HEK293T (cell line): ENCODE data around the gene HNRNPAB.

ENCODE experiments used
- CTCF ChIA-PET: fragments of 350-600 bp; formaldehyde crosslinking; extraction: SDS; loops from one replicate; lab custom pipeline; 2021; ENCODE audit warnings: antibody characterized with exemption, inconsistent platforms; lab: Yijun Ruan, JAX
- POLR2A ChIA-PET: fragments of 350-600 bp; formaldehyde crosslinking; extraction: SDS; loops from one replicate; lab custom pipeline; 2020; ENCODE audit warnings: antibody characterized with exemption, inconsistent platforms; lab: Yijun Ruan, JAX
- DNase-seq: peaks from one replicate; pipeline ENCODE4 v3.0.0; 2012; ENCODE audit warnings: mixed read lengths; ENCODE audit errors: extremely low spot score
- ARNT ChIP-seq: fragments of 450-650 bp; IDR thresholded peaks from 2 replicates; pipeline ENCODE4 v1.6.1; 2017; ENCODE audit warnings: mild to moderate bottlenecking
- BHLHE40 ChIP-seq: fragments of 450-650 bp; IDR thresholded peaks from 2 replicates; pipeline ENCODE4 v1.6.1; 2016; ENCODE audit warnings: mild to moderate bottlenecking, moderate library complexity, borderline replicate concordance
- CTBP1 ChIP-seq: fragments of 450-650 bp; IDR thresholded peaks from 2 replicates; pipeline ENCODE4 v1.6.1; 2016; ENCODE audit warnings: borderline replicate concordance
- ELF4 ChIP-seq: fragments of 450-650 bp; IDR thresholded peaks from 2 replicates; pipeline ENCODE4 v1.6.1; 2017; ENCODE audit warnings: antibody characterized with exemption
- FOXA1 ChIP-seq: fragments of 450-650 bp; IDR thresholded peaks from 2 replicates; pipeline ENCODE4 v1.6.1; 2016; ENCODE audit warnings: mild to moderate bottlenecking
- FOXK2 ChIP-seq: fragments of 450-650 bp; IDR thresholded peaks from 2 replicates; pipeline ENCODE4 v1.6.1; 2016; ENCODE audit warnings: mild to moderate bottlenecking
- FOXM1 ChIP-seq: fragments of 450-650 bp; IDR thresholded peaks from 2 replicates; pipeline ENCODE4 v1.6.1; 2017; ENCODE audit warnings: mild to moderate bottlenecking, borderline replicate concordance
- HDGF ChIP-seq: fragments of 450-650 bp; IDR thresholded peaks from 2 replicates; pipeline ENCODE4 v1.6.1; 2017; ENCODE audit warnings: antibody characterized with exemption, borderline replicate concordance
- L3MBTL2 ChIP-seq: fragments of 450-650 bp; conservative IDR thresholded peaks from 2 replicates; pipeline ENCODE4 v1.6.1; 2016; ENCODE audit warnings: mild to moderate bottlenecking
- LEF1 ChIP-seq: fragments of 450-650 bp; IDR thresholded peaks from 2 replicates; pipeline ENCODE4 v1.6.1; 2017; ENCODE audit warnings: mild to moderate bottlenecking, borderline replicate concordance
- NFRKB ChIP-seq: fragments of 450-650 bp; IDR thresholded peaks from 2 replicates; pipeline ENCODE4 v1.6.1; 2016; ENCODE audit warnings: mild to moderate bottlenecking, moderate library complexity
- PKNOX1 ChIP-seq: fragments of 450-650 bp; IDR thresholded peaks from 2 replicates; pipeline ENCODE4 v1.6.1; 2016
- SP1 ChIP-seq: fragments of 450-650 bp; IDR thresholded peaks from 2 replicates; pipeline ENCODE4 v1.6.1; 2017
- SUZ12 ChIP-seq: fragments of 450-650 bp; IDR thresholded peaks from 2 replicates; pipeline ENCODE4 v1.6.1; 2016; ENCODE audit warnings: mild to moderate bottlenecking
- TARDBP ChIP-seq: fragments of 450-650 bp; IDR thresholded peaks from 2 replicates; pipeline ENCODE4 v1.6.1; 2016
- ZNF384 ChIP-seq: fragments of 450-650 bp; IDR thresholded peaks from 2 replicates; pipeline ENCODE4 v1.6.1; 2016

Gene HNRNPAB

GRCh38 chr5:178218827-178219226, 14.5 kb downstream of the HNRNPAB start:
- DNase-seq: no peak
- TF ChIP-seq SUZ12 (no peak), BHLHE40 (no peak), FOXA1 (no peak), FOXK2 (no peak), LEF1 (no peak), FOXM1 (no peak), TARDBP (no peak), HDGF (no peak), ELF4 (no peak), PKNOX1 (no peak), CTBP1 (no peak)
- ChIA-PET CTCF (no interaction called here), POLR2A (no interaction called here)

GRCh38 chr5:178221282-178221681, 16.9 kb downstream of the HNRNPAB start:
- TF ChIP-seq HDGF: no peak
- TF ChIP-seq L3MBTL2: no peak
- TF ChIP-seq BHLHE40: no peak
- TF ChIP-seq FOXK2: no peak
- no peak for TF ChIP-seq ARNT
- no peak for TF ChIP-seq TARDBP
- no peak for TF ChIP-seq LEF1
- TF ChIP-seq CTBP1: no peak
- TF ChIP-seq NFRKB: no peak
- no peak for TF ChIP-seq SUZ12
- TF ChIP-seq ELF4: no peak
- no peak for TF ChIP-seq FOXM1
- TF ChIP-seq FOXA1: no peak
- no peak for TF ChIP-seq ZNF384
- TF ChIP-seq SP1: no peak
- TF ChIP-seq PKNOX1: no peak
- no peak for DNase-seq
- ChIA-PET CTCF (no interaction called here), POLR2A (interaction anchor here (0.9 to 1.5 kb wide), 3 partner anchors 9 to 11 kb away, joined by 3 to 4 read pairs (median 3); partner anchors contain the start of gene PHYKPL)

GRCh38 chr5:178221853-178222252, 17.5 kb downstream of the HNRNPAB start:
- no peak for TF ChIP-seq ELF4
- no peak for TF ChIP-seq PKNOX1
- TF ChIP-seq CTBP1: no peak
- no peak for TF ChIP-seq LEF1
- TF ChIP-seq ARNT: no peak
- POLR2A ChIA-PET: interaction anchor here (0.9 to 1.5 kb wide), 3 partner anchors 9 to 10 kb away, joined by 3 to 4 read pairs (median 3); partner anchors contain the start of gene PHYKPL
- CTCF ChIA-PET: no interaction called here
- DNase-seq: no peak

GRCh38 chr5:178222292-178222691, 18.0 kb downstream of the HNRNPAB start:
- TF ChIP-seq L3MBTL2 (no peak), FOXK2 (no peak), TARDBP (no peak), SUZ12 (no peak), LEF1 (no peak), ZNF384 (no peak), BHLHE40 (no peak), PKNOX1 (no peak), FOXA1 (no peak), ELF4 (no peak), CTBP1 (no peak)
- POLR2A ChIA-PET: interaction anchor here (1.5 kb wide), 1 partner anchor 9 kb away, joined by 4 read pairs; no protein-coding TSS in a partner anchor
- DNase-seq: no peak
- CTCF ChIA-PET: no interaction called here

GRCh38 chr5:178223196-178223773, 19.0 kb downstream of the HNRNPAB start:
- DNase-seq: no peak
- ChIA-PET CTCF (no interaction called here), POLR2A (no interaction called here)
- TF ChIP-seq PKNOX1 (no peak), LEF1 (no peak), SP1 (no peak)
